Vagina (tissue), 2 donors: ENCODE data around the gene ANKS1B. TPM values are rescaled to one million over a fixed set of nuclear protein-coding genes. Genes with fewer than 3 reads are reported as not detected.

ENCODE experiments used
- DNase-seq, 2 donors: peaks; one replicate each; pipeline ENCODE4 v3.0.0-alpha.2; 2017; ENCODE audit errors: extremely low spot score in 2 of 2
- H3K27ac ChIP-seq: fragments of 200-600 bp; sonication (generic); one replicate; pipeline ENCODE4 v1.5.1; 2019
- H3K27me3 ChIP-seq: fragments of 200-600 bp; sonication (generic); one replicate; pipeline ENCODE4 v1.5.1; 2019
- H3K36me3 ChIP-seq, 2 donors: fragments of 200-600 bp; sonication (generic); one replicate each; pipeline ENCODE4 v1.5.1; 2017 to 2019
- H3K4me1 ChIP-seq: fragments of 200-600 bp; sonication (generic); one replicate; pipeline ENCODE4 v1.5.1; 2019
- H3K4me3 ChIP-seq, 2 donors: fragments of 200-600 bp; sonication (generic); 1 replicate in 1 of 2; 2 replicates in 1 of 2; pipeline ENCODE4 v1.5.1; 2016 to 2019
- H3K9me3 ChIP-seq: fragments of 200-600 bp; sonication (generic); one replicate; pipeline ENCODE4 v1.5.1; 2019
- CTCF ChIP-seq, 3 experiments: fragments of 450-650 bp in 2 of 3; fragments of 200-600 bp in 1 of 3; sonication (generic) in 1 of 3; IDR thresholded peaks; one replicate each; pipeline ENCODE4 v1.5.1; 2017 to 2019; ENCODE audit warnings: antibody characterized with exemption in 3 of 3, mild to moderate bottlenecking in 2 of 3, moderate library complexity in 2 of 3
- POLR2A ChIP-seq, 2 donors: fragments of 450-650 bp; IDR thresholded peaks; one replicate each; pipeline ENCODE4 v1.6.1; 2017; ENCODE audit warnings: antibody characterized with exemption in 2 of 2, mild to moderate bottlenecking in 2 of 2, moderate library complexity in 2 of 2
- POLR2AphosphoS5 ChIP-seq, 2 donors: sonication (generic); formaldehyde crosslinking; IDR thresholded peaks; one replicate each; pipeline ENCODE4 v1.9.0; 2017; ENCODE audit warnings: antibody characterized with exemption in 2 of 2, mild to moderate bottlenecking in 2 of 2, low read depth in 1 of 2; ENCODE audit not compliant: insufficient read depth in 1 of 2
- intact Hi-C: fragments of 100-400 bp; cut with DNase I; formaldehyde crosslinking; loops from one replicate; pipeline ENCODE4 v1.15.1; 2023
- total RNA-seq: library from RNA; depleted of rRNA; stranded (reverse); fragments of >200 nt; gene quantifications from one replicate; pipeline ENCODE4 v1.2.3, GENCODE V29; 2016

ANKS1B gene
- total RNA-seq, 1 donor from 2014 or later: 11.5 TPM

GRCh38 chr12:99558109-99558508, 426.6 kb downstream of the ANKS1B start:
- TF ChIP-seq POLR2AphosphoS5 (IDR thresholded peaks at IDR 0.05; ENCODE audit: insufficient read depth in 1 of 2, low read depth in 1 of 2) (no peak), POLR2A (IDR thresholded peaks at IDR 0.05) (no peak), CTCF (IDR thresholded peaks at IDR 0.05) (no peak)
- no peak overlapping the region for H3K27ac ChIP-seq
- intact Hi-C loops: no loop called here
- H3K4me1 ChIP-seq: no peaks in the 10 kb centered on the region
- DNase-seq: no peak
- no peaks in the 10 kb centered on the region for H3K27me3 ChIP-seq
- H3K4me3 ChIP-seq: no peak overlapping the region
- no peaks in the 10 kb centered on the region for H3K9me3 ChIP-seq
- H3K36me3 ChIP-seq: no peaks in the 10 kb centered on the region

GRCh38 chr12:99553461-99553860, 431.3 kb downstream of the ANKS1B start:
- H3K36me3 ChIP-seq: no peaks in the 10 kb centered on the region
- H3K4me1 ChIP-seq: no peaks in the 10 kb centered on the region
- H3K27me3 ChIP-seq: no peaks in the 10 kb centered on the region
- no peaks in the 10 kb centered on the region for H3K9me3 ChIP-seq
- no peak overlapping the region for H3K27ac ChIP-seq
- no peak overlapping the region for H3K4me3 ChIP-seq
- TF ChIP-seq CTCF (IDR thresholded peaks at IDR 0.05): no peak
- no peak for TF ChIP-seq POLR2AphosphoS5 (IDR thresholded peaks at IDR 0.05; ENCODE audit: insufficient read depth in 1 of 2, low read depth in 1 of 2)
- TF ChIP-seq POLR2A (IDR thresholded peaks at IDR 0.05): no peak
- intact Hi-C loops: no loop called here
- DNase-seq: no peak

GRCh38 chr12:99552022-99552421, 432.7 kb downstream of the ANKS1B start:
- no peak overlapping the region for H3K4me3 ChIP-seq
- no peaks in the 10 kb centered on the region for H3K9me3 ChIP-seq
- H3K27me3 ChIP-seq: no peaks in the 10 kb centered on the region
- DNase-seq: no peak
- H3K4me1 ChIP-seq: no peaks in the 10 kb centered on the region
- intact Hi-C loops: no loop called here
- no peak overlapping the region for H3K27ac ChIP-seq
- no peaks in the 10 kb centered on the region for H3K36me3 ChIP-seq
- no peak for TF ChIP-seq CTCF (IDR thresholded peaks at IDR 0.05)
- TF ChIP-seq POLR2AphosphoS5 (IDR thresholded peaks at IDR 0.05; ENCODE audit: insufficient read depth in 1 of 2, low read depth in 1 of 2): no peak
- no peak for TF ChIP-seq POLR2A (IDR thresholded peaks at IDR 0.05)

- no peak overlapping the region for H3K4me3 ChIP-seq
- H3K27me3 ChIP-seq: no peaks in the 10 kb centered on the region
- intact Hi-C loops: no loop called here
- H3K36me3 ChIP-seq: no peaks in the 10 kb centered on the region
- H3K9me3 ChIP-seq: no peaks in the 10 kb centered on the region
- no peak for TF ChIP-seq POLR2A (IDR thresholded peaks at IDR 0.05)
- TF ChIP-seq CTCF (IDR thresholded peaks at IDR 0.05): no peak
- no peak for TF ChIP-seq POLR2AphosphoS5 (IDR thresholded peaks at IDR 0.05; ENCODE audit: insufficient read depth in 1 of 2, low read depth in 1 of 2)
- no peak for DNase-seq
- no peaks in the 10 kb centered on the region for H3K4me1 ChIP-seq
- no peak overlapping the region for H3K27ac ChIP-seq
Observed at GRCh38 chr12:99549651-99550050, 435.1 kb downstream of the ANKS1B start.

GRCh38 chr12:99549196-99549595, 435.5 kb downstream of the ANKS1B start:
- Histone ChIP-seq H3K27me3 (no peaks in the 10 kb centered on the region), H3K4me1 (no peaks in the 10 kb centered on the region), H3K27ac (no peak overlapping the region), H3K9me3 (no peaks in the 10 kb centered on the region), H3K4me3 (no peak overlapping the region), H3K36me3 (no peaks in the 10 kb centered on the region)
- no peak for DNase-seq
- no peak for TF ChIP-seq CTCF (IDR thresholded peaks at IDR 0.05)
- TF ChIP-seq POLR2A (IDR thresholded peaks at IDR 0.05): no peak
- TF ChIP-seq POLR2AphosphoS5 (IDR thresholded peaks at IDR 0.05; ENCODE audit: insufficient read depth in 1 of 2, low read depth in 1 of 2): no peak
- intact Hi-C loops: no loop called here
